Hypothalamus (tissue), 51 donors: ENCODE results near the gene CAMK1G.

Source experiments
- DNase-seq, 51 donors: peaks; one replicate each; lab custom pipeline; 2025; lab: John Stamatoyannopoulos, UW

The CAMK1G gene

DNA sequence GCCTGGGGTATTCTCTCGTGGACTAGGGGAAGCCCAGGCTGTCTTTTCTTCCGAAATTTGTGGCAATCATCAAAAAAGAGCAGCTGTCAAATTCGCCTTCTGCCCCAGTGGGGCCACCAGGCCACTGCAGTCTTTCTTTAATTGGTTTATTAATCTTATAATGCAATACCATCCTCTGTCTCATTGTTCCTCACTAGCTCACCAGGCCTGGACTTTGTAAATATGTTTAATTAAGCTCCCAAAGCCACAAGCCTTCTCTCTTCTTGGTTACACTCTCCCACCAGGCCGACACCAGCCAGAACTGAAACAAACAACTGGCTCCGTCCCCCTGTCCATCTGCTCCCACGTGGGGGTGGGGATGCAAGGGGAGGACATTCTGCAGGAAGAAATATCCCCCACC lies 22.0 kb upstream of the CAMK1G start:
- DNase-seq = no peak

DNA sequence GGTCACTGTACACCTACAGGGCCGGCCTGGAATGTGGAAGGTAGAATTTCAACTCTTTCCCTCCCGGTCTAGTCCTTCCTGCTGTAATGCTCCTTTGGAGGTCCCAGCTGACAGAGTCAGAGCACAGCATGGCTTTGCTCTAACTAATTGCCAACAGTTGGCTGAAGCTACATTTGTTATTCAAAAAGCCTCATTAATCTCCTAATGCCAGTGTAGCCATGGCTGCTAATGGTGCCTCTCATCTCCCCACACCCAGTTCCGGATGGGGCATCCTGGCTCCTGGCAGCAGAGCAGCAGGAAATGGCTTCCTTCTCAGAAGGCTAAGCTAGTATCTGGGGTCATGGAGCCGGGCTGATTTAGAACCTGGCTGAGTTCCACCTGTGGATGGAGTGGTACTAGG lies 18.7 kb upstream of the CAMK1G start:
- no peak for DNase-seq

DNA sequence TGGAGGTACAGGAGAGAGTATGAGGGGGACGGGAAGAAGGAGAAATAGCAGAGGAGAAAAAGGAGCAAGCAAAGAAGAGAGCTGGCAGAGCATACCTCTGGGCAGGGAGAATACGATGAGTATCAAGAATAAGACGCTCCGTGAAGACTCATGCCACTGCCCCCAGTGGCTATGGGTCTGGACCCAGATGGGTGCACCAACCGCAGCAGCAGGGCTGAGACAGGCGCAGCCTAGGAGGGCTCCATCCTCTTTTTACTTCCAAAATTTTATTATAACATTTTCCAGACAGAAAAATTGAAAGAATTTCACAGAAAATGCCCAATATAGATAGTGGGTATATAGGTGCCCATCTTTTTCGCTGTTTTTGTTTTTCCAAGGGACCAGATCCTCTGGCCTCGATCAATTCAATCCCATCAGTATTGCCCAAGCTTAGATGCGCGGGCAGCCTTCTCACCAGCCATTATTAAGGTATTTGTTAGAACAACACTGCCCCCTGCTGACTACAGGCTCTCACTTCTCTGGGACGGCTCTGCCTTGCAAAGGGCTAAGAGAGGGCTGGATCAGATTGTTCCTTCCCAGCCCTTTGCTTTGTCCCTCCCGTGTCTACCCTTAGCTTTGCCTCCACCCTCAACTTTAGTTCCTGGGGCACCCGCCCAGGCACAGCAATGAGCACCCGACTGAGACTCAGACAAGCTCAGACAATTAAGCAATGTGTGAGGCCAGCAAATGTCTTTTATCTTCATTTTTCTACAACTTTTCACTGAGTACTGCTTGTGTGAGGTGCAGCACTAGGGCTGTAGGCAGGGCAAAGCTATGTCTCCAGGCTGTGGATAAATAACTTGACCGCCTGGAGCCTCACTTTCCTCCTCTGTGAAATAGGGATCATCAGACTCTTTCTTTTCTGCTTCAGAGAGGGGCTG lies 17.5 kb upstream of the CAMK1G start:
- peak in 45 of 51 donors; percentile 6 to 88 (median 55) for DNase-seq

DNA sequence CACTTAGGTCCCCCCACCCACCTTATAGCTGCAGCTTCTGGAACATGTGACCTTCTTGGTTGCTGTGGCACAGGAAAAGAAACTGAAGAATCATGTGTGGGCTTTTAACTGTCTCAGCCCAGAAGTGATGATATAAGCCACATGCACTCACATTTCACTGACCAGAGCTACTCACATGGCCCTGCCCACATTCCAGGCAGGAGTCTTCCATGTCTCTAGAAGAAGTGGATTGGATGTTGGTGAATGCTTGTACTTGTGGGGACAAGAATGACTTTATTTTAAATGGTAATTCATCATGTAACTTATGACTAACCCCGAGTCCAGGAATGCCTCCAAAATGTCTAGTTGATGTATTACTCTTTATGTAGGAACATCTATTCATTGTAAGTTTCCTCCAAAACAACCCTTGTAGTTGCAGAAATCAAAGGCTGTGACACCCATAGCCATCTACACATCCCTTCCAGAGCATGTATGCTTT lies 15.8 kb upstream of the CAMK1G start:
- no peak for DNase-seq

DNA sequence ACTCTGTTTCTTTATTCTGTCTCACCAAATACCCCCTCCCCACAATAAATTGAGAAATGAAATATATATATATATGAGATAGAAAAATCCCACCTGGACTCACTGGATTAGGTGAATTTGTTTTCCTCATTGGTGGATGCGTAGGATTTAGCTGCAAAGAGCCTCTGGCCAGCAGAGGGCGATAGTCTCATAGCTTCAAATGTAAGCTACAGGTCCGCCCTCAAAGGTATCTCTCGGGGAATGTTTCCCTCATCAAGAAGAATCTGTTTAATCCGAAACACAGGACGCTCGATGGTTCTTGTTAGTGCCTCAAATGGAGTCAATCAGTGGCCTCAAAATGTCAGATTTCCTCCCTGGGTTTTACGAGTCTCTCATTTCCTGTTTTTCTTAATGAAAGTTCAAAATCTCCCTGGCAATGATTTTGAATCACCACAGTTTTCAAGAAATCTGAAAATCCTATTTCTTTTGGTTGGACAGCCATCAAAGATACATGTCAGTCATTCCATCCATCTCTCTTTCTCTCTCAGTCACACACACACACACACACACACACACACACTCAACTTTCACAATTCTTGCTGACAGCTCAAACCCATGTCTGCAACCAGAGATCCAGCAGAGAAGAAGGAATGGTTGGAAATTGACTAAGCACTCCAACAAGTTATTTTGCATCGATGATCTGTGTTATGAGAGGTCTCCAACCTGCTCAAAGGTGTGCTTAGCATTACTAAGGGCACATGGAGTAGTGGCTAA lies 13.9 kb upstream of the CAMK1G start:
- DNase-seq = peak in 36 of 51 donors; percentile 1 to 79 (median 50)

DNA sequence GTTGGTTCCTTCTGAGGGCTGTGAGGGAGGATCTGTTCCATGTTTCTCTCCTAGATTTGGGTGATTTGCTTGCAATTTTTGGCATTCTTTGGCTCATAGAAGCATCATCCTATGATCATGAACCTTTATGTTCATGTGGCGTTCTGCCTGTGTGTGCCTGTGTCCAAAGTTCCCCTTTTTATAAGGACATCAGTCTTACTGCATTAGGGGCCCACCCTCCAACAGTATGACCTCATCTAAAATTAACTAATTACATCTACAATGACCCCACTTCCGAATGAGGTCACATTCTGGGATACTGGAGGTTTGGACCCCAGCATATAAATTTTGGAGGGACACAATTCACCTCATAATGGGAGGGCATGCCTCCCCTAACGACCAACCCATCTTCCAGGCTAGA lies 12.8 kb upstream of the CAMK1G start:
- DNase-seq = no peak

DNA sequence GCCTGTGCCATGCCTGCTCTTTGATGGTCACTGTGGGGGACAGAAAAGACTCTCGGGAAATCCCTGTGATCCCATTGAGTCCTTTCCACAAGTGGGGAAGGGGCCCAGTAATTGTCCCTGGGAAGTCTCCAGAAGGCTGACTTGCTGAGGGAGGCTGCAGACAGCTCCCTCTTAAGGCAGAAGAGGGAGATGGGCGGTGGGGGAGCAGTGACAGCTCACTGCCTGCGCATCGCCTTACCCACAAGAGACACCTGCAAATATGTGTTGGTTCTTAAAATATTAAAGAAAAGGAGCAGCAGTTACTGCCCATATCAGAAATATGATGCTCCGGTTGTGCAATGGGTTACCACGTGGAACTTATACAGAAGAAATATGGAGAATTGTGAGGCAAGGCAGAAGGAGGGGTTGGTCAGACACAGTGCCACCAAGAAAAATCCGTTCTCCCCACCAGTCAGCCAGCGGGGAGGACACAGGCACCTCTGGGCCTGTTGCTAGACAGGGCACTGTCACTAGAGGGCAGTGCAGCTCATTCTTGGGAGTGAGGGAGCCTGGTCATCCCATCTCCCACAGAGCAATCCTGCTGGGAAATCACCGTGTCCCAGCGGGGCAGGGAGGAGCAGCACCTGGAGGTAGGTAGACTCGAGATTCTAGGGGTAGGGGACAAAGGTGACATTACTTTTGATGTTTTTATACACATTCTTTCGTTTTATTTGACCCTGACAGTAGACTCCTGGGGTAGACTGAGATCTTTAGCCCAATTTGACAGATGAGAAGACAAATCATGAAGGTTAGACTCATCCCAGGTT lies 6.9 kb upstream of the CAMK1G start:
- DNase-seq = peak in 50 of 51 donors; percentile 8 to 86 (median 58)

DNA sequence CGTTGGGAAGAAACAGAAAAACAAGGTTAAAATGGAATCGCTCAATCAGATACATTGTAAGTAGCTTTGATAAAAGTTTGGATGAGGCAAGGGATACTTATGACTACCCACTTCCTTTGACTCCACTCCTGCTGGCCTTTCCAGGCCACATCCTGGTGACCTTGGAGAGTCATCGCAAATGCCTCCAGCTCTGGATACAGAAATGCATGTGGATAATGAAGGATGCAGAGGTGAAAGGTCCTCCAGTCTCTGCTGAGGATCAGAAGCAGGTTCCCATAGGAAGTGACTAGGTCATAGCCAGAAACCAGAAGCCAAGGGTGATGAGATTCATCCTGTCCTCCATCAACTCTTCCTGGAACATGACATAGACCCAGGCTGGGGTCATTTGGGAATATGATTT lies 6.2 kb upstream of the CAMK1G start:
- no peak for DNase-seq

DNA sequence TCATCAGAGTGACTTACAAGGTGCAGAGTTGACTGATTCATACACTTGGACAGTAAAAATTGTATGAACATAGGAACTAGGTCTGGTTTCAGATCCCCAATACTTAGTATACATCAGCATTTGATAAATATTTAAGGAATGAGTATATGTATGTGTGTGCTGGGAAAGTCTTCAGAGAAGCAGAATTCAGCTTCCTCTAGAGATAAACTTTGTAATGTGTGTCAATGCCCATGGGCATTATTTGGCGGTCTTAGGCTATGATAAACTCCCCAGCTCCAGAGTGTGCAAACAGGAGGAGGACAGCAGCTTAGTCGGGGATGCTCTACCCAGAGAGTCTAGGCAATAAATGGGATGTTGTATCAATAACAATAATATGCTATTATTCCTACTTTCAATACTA lies 2.9 kb upstream of the CAMK1G start:
- no peak for DNase-seq

DNA sequence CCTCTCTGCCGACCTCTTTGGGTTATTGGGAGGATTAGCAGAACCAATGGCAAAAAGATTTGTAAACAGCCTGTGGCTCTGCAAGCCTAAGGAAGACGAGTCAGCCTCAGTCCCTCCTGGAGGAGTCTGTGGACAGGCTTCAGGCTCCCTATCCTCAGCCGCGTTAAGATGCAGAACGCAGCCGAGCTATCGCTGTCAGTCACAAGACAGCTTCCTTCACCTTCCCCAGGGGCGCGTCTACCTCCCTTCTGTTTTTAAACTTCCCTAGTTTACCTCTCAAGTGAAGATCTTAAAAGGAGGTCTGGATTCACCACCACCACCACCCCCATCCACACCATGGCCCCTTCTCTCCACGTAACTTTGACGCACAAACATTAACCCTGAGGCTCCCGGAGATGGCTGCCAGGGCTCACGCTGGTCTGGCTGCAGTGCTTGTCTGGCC lies 738 bp downstream of the CAMK1G start:
- DNase-seq = peak in 8 of 51 donors; percentile 7 to 36 (median 20)

DNA sequence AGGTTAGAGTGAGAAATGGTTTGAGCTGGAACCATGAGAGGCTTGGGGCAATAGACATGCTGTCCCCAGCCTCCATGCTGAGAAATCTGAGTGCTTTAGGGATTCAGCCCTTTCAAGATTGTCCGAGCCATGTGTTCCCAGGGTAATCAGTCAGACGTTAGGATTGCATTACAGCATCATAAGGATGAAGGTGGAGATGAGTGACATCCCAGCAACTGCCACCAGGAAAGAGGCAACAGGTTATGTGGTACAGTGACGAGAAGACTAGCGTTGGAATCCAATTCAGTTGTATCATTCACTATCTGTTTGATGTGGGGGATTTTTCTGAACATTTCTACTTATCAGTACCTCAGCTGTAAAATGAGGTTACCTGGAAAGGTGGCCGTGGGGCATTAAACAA lies 1.7 kb downstream of the CAMK1G start:
- DNase-seq = no peak

DNA sequence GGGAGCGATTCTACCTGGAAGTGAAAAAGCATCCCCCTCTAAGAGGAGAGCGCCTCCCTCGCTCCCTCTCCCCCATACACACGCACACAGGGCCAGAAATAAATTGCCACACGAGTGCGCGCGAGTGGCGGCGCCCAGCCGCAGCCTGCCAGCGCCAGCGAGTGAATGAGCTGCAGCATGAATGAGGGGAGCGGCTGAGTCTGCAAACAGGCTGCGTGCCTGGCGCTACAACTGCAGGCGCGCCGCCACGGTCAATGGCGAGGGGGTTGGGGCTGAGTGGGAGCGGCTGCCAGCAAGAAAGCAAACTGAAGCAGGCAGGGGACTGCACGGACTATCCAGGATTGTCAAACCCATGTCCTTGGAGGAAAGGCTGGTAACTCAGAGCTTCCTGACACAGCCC lies 2.2 kb downstream of the CAMK1G start:
- peak in 42 of 51 donors; percentile 9 to 83 (median 56) for DNase-seq

DNA sequence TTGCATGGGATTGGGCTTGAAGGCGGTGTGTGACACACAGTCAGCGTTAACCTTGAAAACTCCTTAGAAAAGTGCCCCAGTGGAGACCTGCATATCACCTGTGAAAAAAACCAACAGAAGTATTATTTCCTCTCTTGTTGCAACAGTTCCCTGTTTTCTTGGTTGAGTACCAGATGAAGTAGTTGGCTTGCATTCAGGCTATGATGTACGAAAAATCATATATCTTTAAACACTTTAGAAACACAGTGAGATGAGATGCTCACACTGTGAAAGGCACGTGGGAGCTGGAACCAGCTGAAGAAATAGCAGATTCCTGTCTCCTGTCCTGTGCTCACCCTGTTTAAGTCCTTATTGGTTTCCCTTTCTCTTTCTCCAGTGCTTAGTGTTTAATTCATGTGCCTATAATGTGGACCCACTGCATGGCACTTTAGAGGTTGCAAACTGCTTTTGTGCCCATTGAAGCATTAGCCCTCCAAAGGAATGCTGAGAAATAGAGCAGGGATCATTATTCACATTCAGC lies 2.8 kb downstream of the CAMK1G start:
- no peak for DNase-seq

DNA sequence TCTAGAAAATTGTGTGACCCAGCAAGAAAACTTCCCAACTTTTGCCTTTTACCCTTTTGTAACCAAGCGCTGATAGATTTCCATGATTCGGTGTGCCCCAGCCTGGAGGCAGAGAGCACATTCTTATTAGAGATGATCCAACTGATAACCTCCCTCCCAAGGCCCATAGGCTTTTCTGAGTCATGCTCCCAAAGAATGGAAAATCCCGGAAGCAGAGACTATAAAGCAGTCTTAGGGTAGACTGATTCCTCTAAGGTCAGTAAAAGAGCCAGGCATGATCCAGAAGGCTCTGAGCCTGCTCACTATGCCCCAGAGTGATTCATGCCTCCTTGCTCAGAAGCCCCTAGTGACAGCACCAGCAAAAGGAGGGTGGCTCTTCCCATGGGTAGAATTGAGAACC lies 4.3 kb downstream of the CAMK1G start:
- no peak for DNase-seq

DNA sequence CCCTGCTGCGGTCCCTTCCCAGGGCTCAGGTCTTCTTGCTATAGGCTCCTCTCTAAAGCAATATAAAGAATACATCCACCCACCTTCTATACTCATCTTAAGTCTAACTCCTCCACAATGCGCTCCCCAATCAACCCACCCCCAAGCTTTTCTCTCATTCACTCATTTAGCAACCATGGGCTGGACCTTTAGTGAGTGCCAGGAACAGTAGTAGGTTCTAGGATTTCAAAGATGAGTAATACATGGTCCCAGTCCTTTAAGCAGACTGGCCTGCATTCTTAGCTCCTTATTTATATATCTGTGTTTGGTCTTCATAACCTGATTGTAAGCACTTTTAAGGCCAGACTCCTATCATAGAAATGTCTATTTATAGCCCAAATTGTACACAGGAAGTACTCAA lies 5.9 kb downstream of the CAMK1G start:
- DNase-seq = no peak

DNA sequence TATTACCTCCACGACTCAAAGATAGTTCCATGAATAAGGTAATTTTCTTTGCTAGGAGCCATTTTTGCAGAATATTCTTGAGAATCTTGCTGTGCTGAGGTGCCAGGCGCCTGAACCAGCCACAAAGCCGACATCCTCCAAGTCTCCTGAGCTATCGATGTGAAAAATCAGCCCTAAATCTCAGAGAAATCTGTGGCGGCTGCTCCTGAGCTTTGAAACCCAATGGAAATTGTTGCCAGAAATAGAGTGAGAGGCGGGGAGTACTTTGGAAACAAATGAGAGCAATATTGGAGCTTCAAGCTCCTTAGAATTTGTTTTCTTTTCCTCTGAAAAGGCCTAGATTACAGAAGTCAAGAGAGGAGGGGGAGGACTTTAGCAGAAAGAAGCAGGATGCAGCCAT lies 6.3 kb downstream of the CAMK1G start:
- no peak for DNase-seq

DNA sequence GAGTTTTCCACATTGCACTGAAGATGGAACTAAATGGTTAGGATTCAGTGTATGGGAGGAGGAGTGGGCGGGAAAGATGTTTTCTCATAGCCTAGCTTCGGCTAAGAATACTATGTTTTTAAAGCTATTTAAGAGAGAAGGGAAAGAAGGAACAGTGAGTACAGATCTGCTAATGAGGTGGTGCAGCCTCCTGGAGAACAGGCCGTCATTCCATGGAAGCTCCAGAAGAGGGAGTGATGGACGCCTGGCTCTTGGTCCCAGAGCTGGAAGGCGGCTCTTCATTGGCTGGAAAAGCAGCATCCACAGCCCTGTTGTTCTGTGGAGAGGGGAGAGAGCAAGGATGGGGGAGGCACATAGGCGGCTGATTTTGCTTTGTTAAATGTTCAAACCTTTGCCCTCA lies 6.9 kb downstream of the CAMK1G start:
- peak in 22 of 51 donors; percentile 5 to 90 (median 16) for DNase-seq

DNA sequence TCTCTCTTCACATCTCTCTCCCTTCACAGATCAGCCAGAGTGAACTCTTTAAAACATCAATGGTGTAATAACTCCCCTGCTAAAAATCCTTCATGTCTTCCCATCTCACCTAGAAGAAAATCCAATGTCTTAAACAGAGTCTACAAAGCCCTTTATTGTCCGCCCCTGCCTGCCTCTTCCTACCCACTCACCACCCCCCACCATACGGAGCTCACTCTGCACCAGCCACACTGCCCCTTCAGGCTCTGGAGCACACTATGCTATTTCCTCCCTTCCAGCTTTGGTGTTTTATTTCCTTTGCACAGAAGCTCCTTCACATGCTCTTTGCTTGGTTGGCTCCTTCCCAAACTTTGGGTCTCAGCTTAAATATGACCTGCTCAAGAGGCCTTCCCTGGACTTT lies 10.2 kb downstream of the CAMK1G start:
- no peak for DNase-seq

DNA sequence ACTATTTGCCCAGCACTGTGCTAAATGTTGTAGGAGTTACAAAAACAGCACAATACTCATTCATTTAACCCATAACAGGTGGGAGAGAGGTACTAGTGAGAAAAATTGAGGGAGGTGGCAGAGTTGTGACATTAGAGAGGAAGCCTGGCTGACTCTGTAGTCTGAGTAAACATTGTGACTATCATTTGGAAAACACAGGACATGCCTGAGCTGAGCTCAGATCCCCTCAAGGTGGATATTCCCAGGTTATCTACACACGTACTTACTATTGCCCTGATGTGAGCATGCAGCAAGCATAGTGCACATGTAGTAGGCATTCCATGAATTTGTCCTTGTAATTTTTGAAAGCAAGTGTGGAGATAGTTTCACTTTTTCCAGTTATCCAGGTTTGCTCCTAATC lies 10.9 kb downstream of the CAMK1G start:
- no peak for DNase-seq

DNA sequence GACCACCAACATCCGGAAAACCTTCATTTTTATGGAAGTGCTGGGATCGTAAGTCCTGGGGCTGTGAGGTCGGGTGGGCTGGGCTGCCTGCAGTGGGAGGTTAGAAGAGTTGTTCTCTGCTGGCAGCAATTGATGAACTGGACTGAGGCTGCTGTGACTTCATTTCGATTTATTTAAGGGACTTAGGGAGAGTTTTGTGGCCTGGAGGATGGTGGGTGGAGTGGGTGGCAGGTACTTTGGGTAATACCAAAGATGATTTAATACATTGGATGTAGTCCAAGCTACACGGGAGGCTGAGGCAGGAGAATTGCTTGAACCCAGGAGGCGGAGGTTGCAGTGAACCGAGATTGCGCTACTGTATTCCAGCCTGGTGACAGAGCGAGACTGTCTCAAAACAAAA lies 11.5 kb downstream of the CAMK1G start:
- DNase-seq = no peak
